HG02970 (cell line): ENCODE results near the gene HOXA13.

Source experiments
- ATAC-seq: cut with Tn5 transposase; IDR thresholded peaks from one replicate; pipeline ENCODE4 v1.9.1; 2021; ENCODE audit warnings: mild to moderate bottlenecking, moderate library complexity, moderate number of reproducible peaks; ENCODE audit not compliant: unreplicated experiment, low FRiP score

Gene HOXA13

GRCh38 chr7:27150568-27151340, 49.1 kb downstream of the HOXA13 start:
- ATAC-seq: peak; percentile 71

GRCh38 chr7:27149842-27150567, 49.9 kb downstream of the HOXA13 start:
- ATAC-seq: no peak

- ATAC-seq: no peak
Measured at GRCh38 chr7:27148756-27149641, 50.9 kb downstream of the HOXA13 start.

DNA sequence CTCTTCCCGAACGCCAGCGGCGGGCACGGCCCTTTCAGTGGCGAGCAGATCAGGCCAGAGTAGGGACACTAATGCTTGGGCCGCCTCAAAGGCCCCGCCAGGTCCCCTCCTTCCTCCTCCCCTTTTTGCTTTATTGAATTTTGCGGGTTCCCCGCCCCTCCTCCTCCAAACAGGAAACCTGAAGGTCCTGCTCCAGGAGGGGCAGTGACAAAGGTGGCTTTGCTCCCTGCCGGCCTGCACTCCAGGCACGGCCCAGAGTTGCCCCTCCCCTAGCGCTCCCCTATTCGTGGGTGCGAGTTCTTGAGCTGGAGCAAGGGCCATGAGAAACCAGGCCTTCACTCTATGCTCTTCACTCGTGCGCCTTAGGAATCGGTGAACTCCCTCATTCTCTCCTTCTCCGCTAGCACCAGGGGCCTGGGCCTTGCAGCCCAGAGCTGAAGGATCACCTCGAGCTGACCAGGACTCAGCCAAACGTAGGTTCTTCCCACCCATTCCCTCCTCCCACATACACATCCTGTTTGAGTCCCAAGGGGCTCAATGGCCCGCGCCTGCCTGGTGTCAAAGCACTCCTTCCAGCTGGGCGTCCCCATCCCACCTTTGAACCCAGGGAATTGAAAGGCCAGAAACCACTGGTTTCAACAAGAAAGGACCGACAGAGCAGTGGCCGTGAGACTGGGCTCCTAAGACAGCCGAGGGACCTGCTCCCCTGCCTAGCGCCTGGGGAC, 51.7 kb downstream of the HOXA13 start:
- ATAC-seq: no peak

DNA sequence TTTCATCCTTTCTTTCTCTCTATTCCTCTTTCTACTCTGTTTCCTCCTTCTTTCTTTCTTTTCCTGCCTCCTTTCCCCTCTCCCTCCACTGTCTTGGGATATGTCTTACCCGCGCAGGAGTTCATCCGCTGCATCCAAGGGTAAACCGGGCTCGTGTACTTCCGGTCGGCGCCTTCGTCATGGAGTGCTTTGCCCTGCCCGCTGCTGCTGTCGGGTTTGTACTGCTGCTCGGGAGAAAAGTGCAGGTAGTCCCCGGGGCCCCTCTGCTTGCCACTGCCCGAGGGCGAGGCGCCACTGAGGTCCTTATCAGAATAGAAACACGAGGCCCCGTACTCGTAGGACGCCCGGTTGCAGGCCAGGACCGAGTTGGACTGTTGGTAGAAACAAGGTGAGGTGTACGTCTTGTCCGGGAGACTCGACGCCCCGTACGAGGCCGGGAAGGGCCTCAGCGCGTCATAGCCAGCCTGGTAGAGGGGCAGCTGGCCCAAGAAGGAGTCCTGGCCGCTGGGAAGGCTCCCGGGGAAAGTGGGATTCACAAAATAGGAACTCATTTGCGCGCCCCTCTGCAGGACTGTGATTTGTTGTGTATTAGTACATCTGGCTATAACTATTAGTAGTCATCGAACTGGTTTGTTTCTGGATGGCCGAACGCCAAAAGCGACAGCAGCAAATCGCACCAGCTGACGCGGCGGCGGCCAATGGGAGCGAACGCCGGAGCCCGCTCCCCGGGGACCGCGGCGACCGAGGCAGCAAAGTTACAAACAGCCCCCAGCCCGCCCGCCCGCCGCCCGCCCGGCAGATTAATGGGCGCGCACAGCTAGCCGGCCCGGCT, 52.5 kb downstream of the HOXA13 start, which contains the start of gene HOXA6:
Gene HOXA6, minus strand, starts transcription at position 576 of the 832 bp plus-strand sequence. Its CDS starts 25 bp downstream, at position 551.
- ATAC-seq: no peak

DNA sequence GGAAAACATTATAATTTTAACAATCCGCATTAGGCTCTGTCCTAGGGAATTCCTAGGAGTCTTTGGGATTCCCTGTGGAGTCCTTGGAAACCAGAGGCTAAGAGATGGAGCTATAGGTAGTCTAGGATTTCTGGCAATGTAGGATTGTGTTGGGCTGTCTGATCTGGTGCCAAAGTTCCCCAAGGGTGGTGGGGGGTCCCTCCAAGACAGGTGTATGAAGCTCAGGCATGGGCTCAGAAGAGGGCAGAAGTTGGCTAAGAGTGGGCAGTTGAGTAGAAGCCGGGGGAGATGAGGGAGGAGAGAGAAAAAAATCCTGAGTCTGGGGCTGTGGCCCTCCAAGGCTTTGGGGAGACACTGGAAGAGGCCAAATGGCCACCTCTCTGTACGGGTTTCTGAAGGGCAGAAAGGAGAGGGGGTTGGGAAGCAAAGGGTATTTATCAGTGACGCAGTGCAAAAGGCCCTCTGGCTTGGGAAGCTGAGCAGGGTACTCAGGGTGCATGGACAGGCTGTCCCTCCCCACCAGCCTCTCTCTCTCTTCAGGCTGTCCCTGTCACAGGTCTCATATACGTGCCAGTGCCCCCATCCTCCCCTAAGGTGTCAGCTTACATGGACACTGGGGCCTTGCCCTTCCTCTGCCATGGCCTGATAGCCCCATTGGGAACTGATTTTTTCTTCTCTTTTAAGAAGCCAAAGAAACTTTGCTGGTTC, 53.2 kb downstream of the HOXA13 start:
- no peak for ATAC-seq

DNA sequence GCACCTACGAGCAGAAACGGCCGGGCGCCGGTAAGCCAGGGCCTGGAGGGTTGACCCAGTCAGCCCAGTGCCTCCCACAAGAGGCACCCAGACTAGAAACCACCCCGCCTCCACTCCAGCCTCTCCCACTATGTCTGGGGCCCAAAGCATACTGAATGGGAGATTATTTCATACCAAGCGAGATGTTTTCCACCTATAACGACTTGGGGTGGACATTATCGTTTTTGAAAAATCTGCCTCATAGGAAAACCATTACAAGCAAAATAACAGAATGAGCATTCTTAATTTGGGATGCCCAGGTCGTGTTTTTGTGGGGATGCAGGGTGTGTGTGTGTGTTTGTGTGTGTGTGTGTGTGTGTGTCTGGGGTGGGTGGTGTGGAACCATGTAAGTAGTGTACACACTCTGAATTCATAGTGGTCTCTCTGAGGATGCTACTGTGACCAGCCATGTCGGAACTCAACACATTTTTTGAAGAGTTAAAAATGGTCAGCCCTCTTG, 53.9 kb downstream of the HOXA13 start:
- no peak for ATAC-seq

GRCh38 chr7:27145165-27145913, 54.6 kb downstream of the HOXA13 start:
- ATAC-seq: no peak

DNA sequence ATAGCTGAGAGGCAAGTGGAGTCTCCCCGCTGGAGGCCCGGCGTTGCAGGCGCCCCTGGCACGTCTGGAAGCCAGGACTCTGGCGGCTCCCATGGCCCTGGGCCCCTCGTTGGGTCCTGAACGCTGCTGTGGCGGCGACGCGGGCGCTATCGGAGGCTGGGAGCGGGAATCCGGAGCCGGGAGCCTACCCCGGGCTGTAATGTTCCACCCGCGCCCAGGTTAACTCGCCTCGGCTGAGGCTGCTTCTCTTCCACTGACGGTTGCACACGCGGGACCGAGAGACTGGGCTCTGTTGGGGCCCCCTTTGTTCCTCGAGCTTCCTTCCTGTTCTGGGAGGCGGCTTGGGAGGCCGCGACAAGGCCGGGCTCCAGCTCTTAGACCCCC, 55.1 kb downstream of the HOXA13 start:
- no peak for ATAC-seq
